Bronchial epithelial cell (primary cell): ENCODE results near the gene TEF. TPM values are rescaled to one million over a fixed set of nuclear protein-coding genes. Genes with fewer than 3 reads are reported as not detected.

Experiments
- DNase-seq: peaks from one replicate; pipeline ENCODE4 v3.0.0-alpha.2; 2010; ENCODE audit warnings: low read depth
- FAIRE-seq: peaks from 2 replicates; lab custom pipeline; 2011; peaks lifted over from hg19 to GRCh38; lab: Jason Lieb, UNC
- H3K27me3 ChIP-seq: 2 replicates; pipeline ENCODE4 v1.5.1; 2011; ENCODE audit warnings: low read length; ENCODE audit not compliant: control insufficient read depth, insufficient read depth
- H3K36me3 ChIP-seq: 2 replicates; pipeline ENCODE4 v1.5.1; 2011; ENCODE audit warnings: low read length; ENCODE audit not compliant: control insufficient read depth, insufficient read depth
- H3K4me3 ChIP-seq: 2 replicates; pipeline ENCODE4 v1.5.1; 2011; ENCODE audit warnings: mild to moderate bottlenecking, low read depth, low read length, control low read depth
- total RNA-seq: library from RNA; depleted of rRNA; stranded (reverse); fragments of >200 nt; gene quantifications from 2 replicates; pipeline ENCODE4 v1.2.1, GENCODE V29; 2014
- TF ChIP-seq, protein P1 (sequence below): IDR thresholded peaks from 2 replicates; pipeline ENCODE4 v1.5.1; 2011; ENCODE audit warnings: mild to moderate bottlenecking, moderate library complexity, low read length, control low read depth, inconsistent platforms; ENCODE audit not compliant: insufficient read depth, severe bottlenecking

TEF gene
- total RNA-seq, 1 donor from 2014 or later, result 7.6 TPM

DNA sequence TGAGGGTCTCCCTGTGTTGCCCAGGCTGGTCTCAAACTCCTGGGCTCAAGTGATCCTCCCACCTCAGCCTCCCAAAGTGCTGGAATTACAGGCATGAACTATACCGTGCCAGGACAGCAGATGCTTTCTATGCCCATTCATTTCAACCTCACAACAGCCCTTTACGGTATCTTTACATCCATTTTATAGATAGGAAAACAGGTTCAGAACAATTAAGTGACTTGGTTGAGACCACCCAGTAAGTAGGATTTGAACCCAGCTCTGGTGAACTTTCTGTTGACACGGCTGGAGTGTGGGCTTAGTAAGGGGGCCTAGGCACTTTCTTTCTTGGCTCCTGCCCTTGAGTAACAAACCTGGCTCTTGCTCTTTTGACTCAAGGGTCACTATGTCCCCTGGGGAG lies 25.7 kb downstream of the TEF start:
- Histone ChIP-seq H3K27me3 (no peaks in the 10 kb centered on the region), H3K36me3 (no peaks in the 10 kb centered on the region), H3K4me3 (no peak overlapping the region)
- TF ChIP-seq, protein P1, sequence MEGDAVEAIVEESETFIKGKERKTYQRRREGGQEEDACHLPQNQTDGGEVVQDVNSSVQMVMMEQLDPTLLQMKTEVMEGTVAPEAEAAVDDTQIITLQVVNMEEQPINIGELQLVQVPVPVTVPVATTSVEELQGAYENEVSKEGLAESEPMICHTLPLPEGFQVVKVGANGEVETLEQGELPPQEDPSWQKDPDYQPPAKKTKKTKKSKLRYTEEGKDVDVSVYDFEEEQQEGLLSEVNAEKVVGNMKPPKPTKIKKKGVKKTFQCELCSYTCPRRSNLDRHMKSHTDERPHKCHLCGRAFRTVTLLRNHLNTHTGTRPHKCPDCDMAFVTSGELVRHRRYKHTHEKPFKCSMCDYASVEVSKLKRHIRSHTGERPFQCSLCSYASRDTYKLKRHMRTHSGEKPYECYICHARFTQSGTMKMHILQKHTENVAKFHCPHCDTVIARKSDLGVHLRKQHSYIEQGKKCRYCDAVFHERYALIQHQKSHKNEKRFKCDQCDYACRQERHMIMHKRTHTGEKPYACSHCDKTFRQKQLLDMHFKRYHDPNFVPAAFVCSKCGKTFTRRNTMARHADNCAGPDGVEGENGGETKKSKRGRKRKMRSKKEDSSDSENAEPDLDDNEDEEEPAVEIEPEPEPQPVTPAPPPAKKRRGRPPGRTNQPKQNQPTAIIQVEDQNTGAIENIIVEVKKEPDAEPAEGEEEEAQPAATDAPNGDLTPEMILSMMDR, result no peak
- DNase-seq, result no peak
- no peak for FAIRE-seq

DNA sequence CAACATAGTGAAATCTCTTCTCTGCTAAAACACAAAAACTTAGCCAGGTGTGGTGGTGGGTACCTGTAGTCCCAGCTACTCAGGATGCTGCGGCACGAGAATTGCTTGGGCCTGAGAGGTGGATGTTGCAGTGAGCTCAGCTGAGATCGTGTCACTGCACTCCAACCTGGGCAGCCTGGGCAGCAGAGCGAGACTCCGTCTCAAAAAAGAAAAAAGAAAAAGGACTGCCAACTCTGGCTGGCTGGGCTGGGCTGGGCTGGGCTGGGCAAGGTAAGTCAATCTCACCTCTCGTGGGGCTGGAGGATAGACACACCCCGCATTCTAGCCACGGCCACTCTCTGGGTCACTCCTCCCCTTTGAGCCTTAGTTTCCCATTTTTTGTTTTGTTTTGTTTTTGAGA lies 26.9 kb downstream of the TEF start:
- no peak for DNase-seq
- TF ChIP-seq, protein P1, result no peak
- no peak for FAIRE-seq
- Histone ChIP-seq H3K27me3 (no peaks in the 10 kb centered on the region), H3K4me3 (no peak overlapping the region), H3K36me3 (no peaks in the 10 kb centered on the region)

DNA sequence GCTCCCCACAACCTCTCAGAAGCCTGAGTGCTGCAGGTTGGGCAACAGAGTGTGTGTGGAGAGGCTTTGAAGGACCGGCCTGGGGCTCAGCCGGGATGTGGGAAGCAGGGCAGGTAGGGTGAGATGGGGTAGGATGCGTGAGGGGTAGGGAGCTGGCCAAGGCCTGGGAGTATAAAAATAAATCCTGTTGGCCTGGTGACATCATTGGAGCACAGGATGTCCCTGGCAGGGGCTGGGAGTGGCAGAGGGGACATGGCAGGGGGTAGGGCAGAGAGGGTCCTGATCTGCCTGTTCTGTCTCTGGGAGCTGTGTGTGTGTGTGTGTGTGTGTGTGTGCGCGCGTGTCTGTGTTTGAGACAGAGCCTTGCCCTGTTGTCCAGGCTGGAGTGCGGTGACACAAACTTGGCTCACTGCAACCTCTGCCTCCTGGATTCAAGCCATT lies 28.6 kb downstream of the TEF start:
- H3K36me3 ChIP-seq, result no peaks in the 10 kb centered on the region
- FAIRE-seq, result no peak
- no peak overlapping the region for H3K4me3 ChIP-seq
- no peak for DNase-seq
- H3K27me3 ChIP-seq, result no peaks in the 10 kb centered on the region
- TF ChIP-seq, protein P1, result no peak

DNA sequence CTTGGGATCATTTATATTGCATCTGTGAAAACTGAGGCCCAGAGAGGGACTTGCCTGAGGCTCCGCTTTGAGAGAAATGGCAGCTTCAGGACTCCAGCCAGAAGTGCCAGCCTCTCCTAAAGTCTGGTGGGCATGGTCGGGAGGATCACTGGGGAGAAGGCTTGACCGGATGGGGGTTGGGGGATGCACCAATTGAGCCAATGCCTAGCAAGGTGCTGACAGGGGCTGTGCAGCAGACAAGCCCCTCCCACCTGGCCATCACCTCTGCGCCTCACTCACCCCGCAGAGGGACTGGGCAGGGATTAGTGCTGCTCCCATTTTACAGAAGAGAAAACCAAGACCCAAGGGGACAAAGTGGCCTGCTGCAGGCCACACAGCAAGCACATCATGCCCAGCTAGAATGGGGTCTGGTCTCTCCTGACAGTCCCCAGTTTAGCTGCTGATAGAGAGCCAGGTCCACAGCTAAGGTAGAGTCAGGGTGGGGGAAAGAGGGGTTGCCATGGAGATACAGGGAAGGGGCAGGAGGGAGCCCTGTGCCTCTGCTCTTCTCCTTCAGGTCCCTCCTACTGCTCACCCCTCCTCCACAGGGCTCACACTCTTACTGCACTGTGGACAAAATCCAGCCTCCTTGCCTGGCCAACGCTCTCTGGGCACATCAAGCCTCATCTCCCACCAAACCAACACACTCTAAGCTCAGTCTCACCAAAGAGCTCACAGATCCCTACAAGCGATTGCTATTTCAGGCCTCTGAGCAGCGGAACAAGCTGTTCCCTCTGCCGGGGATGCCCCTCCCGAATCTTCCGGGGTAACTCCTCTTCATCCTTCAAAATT lies 29.5 kb downstream of the TEF start:
- Histone ChIP-seq H3K27me3 (no peaks in the 10 kb centered on the region), H3K36me3 (no peaks in the 10 kb centered on the region), H3K4me3 (no peak overlapping the region)
- no peak for FAIRE-seq
- no peak for DNase-seq
- TF ChIP-seq, protein P1, result no peak

DNA sequence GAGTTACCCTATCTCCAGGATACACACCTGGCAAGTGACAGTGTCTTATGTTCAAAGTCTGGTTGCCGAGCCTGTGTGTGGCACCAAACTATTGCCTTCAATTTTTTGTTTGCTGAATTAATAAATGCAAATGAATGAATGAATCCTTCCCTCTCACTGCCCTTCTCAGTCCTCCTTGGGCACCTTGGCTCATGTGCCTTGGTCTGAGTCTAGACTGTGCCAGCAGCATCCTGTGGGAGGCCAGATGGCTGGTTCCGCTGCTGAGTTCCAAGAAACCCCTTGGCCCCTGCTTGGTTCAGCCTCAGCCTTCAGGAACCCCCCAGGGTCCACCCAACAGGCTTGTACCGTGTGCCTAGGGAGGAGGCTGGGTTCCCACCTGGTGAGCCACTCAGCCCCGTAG lies 33.8 kb downstream of the TEF start:
- FAIRE-seq (no peak), DNase-seq (no peak)
- H3K27me3 ChIP-seq, result no peaks in the 10 kb centered on the region
- H3K4me3 ChIP-seq, result no peak overlapping the region
- H3K36me3 ChIP-seq, result no peaks in the 10 kb centered on the region
- TF ChIP-seq, protein P1, result no peak
